Activated CD4-positive, alpha-beta T cell treated with anti-CD3 and anti-CD28 coated beads for 36 hours (primary cell): ENCODE measurements around the gene GRIK1. TPM values are rescaled to one million over a fixed set of nuclear protein-coding genes. Genes with fewer than 3 reads are reported as not detected.

Experiments used
- ATAC-seq: fragments of 200-7000 bp; cut with Tn5 transposase; one replicate; pipeline ENCODE4 v1.10.0; 2021; ENCODE audit warnings: mild to moderate bottlenecking, moderate library complexity
- CTCF ChIA-PET: fragments of 350-600 bp; sonication (Branson Sonifier 250); formaldehyde crosslinking; loops from one replicate; lab custom pipeline; 2021; ENCODE audit warnings: antibody characterized with exemption; lab: Charles Lee
- POLR2A ChIA-PET: fragments of 350-600 bp; sonication (Branson Sonifier 250); formaldehyde crosslinking; loops from one replicate; lab custom pipeline; 2021; ENCODE audit warnings: antibody characterized with exemption, inconsistent platforms; lab: Charles Lee
- DNase-seq: peaks from one replicate; pipeline ENCODE4 v3.0.0-alpha.2; 2020
- H3K27ac Mint-ChIP-seq: one replicate; pipeline ENCODE4 v1.8.0; 2021; ENCODE audit warnings: mixed read lengths
- H3K27me3 Mint-ChIP-seq: one replicate; pipeline ENCODE4 v1.8.0; 2021; ENCODE audit warnings: mixed read lengths
- H3K36me3 Mint-ChIP-seq: one replicate; pipeline ENCODE4 v1.8.0; 2021; ENCODE audit warnings: low read depth, mixed read lengths
- H3K4me1 Mint-ChIP-seq: one replicate; pipeline ENCODE4 v1.8.0; 2021; ENCODE audit warnings: mixed read lengths
- H3K4me3 Mint-ChIP-seq: one replicate; pipeline ENCODE4 v1.8.0; 2021; ENCODE audit warnings: mild to moderate bottlenecking, moderate library complexity, mixed read lengths
- H3K9me3 Mint-ChIP-seq: one replicate; pipeline ENCODE4 v1.8.0; 2021; ENCODE audit warnings: low read depth, mixed read lengths
- intact Hi-C, 2 experiments: fragments of 100-400 bp; cut with DNase I in 1 of 2; cut with micrococcal nuclease in 1 of 2; formaldehyde crosslinking; loops; one replicate each; pipeline versions ENCODE4 v1.14.2 to v1.15.1; 2022 to 2024; cut with DNase I, micrococcal nuclease
- total RNA-seq, 2 experiments: library from RNA; stranded (reverse); gene quantifications; one replicate each; pipeline ENCODE4 v1.2.3, GENCODE V29; 2021

GRIK1 gene
- total RNA-seq, 2 experiments from 2014 or later: not detected

DNA sequence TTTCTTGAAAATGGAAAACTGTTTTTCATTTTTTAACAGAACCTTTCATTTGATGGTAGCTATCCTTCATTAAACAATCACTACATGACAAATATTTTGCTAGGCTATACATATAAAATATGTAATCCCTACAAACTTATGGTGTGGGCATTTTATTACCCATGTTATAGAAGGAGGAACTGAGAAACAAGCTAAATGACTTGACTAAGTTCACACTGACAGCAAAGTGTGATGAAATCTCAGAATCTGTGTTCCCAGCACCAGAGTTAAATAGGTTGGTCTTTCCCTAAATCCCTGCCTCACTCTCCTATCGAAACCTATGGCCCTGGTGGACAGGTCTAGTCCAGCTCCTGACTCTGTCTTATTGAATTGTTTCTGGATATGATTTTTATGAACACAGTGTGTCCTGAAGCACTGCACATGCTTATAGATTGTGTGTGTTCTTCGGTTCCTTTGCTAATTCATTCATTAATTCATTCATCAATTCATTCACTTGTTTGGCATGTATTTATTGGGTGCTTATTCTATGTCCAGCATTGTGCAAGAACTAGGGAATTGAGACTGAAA lies 301.0 kb downstream of the GRIK1 start:
- DNase-seq (no peak), ATAC-seq (no peak)
- ChIA-PET POLR2A (no interaction called here), CTCF (interaction anchor here (0.6 kb wide), 1 partner anchor 530 kb away, joined by 3 read pairs; no protein-coding TSS in a partner anchor)
- peaks cover 4% of the 10 kb centered on the region for H3K4me1 Mint-ChIP-seq
- no peak overlapping the region for H3K4me3 Mint-ChIP-seq
- intact Hi-C loops: no loop called here
- no peaks in the 10 kb centered on the region for H3K27me3 Mint-ChIP-seq
- H3K36me3 Mint-ChIP-seq: no peaks in the 10 kb centered on the region
- no peak overlapping the region for H3K27ac Mint-ChIP-seq
- no peaks in the 10 kb centered on the region for H3K9me3 Mint-ChIP-seq

DNA sequence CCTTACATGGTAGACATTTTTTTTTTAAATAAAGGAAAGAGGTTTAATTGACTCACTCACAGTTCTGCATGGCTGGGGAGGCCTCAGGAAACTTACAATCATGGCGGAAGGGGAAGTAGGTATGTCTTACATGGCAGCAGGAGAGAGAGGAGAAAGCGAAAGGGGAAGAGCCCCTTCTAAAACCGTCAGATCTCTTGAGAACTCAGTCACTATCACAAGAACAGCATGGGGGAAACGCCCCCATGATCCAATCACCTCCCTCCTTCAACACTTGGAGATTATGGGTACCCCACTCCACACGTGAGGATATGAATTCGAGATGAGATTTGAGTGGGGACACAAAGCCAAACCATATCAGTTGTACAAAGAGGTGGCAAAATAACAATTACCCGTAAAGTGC lies 301.7 kb downstream of the GRIK1 start:
- ATAC-seq: no peak
- Mint-ChIP-seq H3K27me3 (no peaks in the 10 kb centered on the region), H3K36me3 (no peaks in the 10 kb centered on the region), H3K9me3 (no peaks in the 10 kb centered on the region), H3K27ac (no peak overlapping the region), H3K4me3 (no peak overlapping the region), H3K4me1 (peaks cover 4% of the 10 kb centered on the region)
- intact Hi-C loops: no loop called here
- DNase-seq: no peak
- CTCF ChIA-PET: no interaction called here
- POLR2A ChIA-PET: no interaction called here

DNA sequence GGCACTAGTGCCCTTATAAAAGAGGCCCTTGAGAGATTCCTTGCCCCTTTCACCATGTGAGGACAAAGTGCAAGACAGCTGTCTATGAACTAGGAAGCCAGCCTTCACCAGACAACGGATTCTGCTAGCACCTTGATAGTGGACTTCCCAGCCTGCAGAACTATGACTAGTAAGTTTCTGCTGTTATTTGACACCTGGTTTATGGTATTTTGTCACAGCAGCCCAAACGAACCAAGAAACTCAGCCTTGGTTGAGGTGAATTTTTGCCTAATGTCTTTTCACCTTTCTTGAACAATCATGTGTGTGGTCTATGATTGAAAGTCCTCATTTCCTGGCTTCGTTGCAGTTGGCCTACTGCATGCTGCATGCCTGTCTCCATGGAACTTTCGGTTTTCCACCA lies 302.2 kb downstream of the GRIK1 start:
- H3K27me3 Mint-ChIP-seq: no peaks in the 10 kb centered on the region
- ATAC-seq: no peak
- DNase-seq: no peak
- ChIA-PET CTCF (no interaction called here), POLR2A (no interaction called here)
- no peaks in the 10 kb centered on the region for H3K36me3 Mint-ChIP-seq
- no peak overlapping the region for H3K27ac Mint-ChIP-seq
- intact Hi-C loops: no loop called here
- no peak overlapping the region for H3K4me3 Mint-ChIP-seq
- H3K9me3 Mint-ChIP-seq: no peaks in the 10 kb centered on the region
- peaks cover 4% of the 10 kb centered on the region for H3K4me1 Mint-ChIP-seq

DNA sequence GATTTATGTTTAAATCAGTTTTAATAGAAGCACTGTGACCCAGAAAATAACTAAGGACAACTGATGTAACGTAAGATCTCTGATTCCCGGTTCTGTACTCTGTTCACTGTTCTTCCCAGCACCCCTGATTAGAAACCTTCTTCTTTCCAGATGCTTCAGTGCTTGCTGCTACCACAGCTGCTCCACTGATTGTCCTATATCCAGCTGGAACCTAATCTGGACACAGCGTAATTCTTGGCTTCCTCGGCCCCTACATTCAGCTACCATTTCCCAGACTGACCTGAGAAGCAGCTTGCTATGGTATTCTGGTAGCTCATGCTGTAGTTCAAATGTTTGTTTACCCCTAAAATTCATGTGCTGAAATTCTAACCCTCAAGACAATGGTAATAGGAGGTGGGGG lies 302.7 kb downstream of the GRIK1 start:
- ChIA-PET CTCF (interaction anchor here (0.9 kb wide), 1 partner anchor 224 kb away, joined by 3 read pairs; no protein-coding TSS in a partner anchor), POLR2A (no interaction called here)
- Mint-ChIP-seq H3K4me1 (peaks cover 4% of the 10 kb centered on the region), H3K27me3 (no peaks in the 10 kb centered on the region), H3K27ac (no peak overlapping the region), H3K36me3 (no peaks in the 10 kb centered on the region), H3K9me3 (no peaks in the 10 kb centered on the region), H3K4me3 (no peak overlapping the region)
- DNase-seq (no peak), ATAC-seq (no peak)
- intact Hi-C loops: no loop called here

DNA sequence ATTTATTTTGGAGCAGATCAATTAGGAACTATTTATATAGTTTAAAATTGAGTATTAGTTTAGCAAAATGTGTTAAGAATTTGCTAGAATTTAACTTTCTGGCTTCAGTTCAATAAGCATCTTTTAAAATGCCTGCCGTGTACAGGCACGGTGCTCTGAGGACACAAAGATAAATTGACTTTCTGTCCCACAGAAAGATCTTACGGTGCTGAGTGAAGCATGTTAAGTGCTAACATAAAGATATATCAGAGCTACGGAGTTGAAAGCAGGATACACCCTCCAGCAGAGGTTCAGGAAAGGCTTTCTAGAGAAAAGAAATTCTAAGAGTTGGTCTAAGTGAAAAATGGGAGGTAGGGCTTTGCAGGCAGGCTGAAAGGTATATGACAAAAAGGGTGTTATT lies 305.4 kb downstream of the GRIK1 start:
- Mint-ChIP-seq H3K36me3 (no peaks in the 10 kb centered on the region), H3K4me1 (no peaks in the 10 kb centered on the region), H3K27ac (no peak overlapping the region), H3K27me3 (no peaks in the 10 kb centered on the region), H3K4me3 (no peak overlapping the region), H3K9me3 (no peaks in the 10 kb centered on the region)
- POLR2A ChIA-PET: no interaction called here
- CTCF ChIA-PET: interaction anchor here (0.7 to 1.9 kb wide), 2 partner anchors 12 to 158 kb away, joined by 3 to 4 read pairs; no protein-coding TSS in a partner anchor
- intact Hi-C loops: no loop called here
- ATAC-seq (no peak), DNase-seq (no peak)

DNA sequence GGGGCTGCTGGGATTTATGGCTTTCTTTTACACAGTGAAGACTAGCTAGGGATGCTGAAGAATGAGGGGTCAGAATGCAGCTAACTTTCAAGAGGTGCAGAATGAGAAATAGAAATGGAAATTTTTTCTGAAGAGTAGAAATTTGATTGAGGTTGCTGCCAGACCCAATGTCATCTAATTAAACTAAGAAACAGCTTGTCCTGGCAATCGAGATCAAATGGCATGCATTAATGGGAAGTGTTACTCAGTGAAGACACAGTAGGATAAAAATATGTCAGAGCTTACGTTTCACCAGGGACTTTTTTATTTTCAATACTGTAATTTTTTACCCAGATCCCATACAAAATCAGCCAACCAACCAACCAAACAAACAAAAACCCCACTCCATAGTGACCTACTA lies 306.0 kb downstream of the GRIK1 start:
- ChIA-PET POLR2A (no interaction called here), CTCF (no interaction called here)
- intact Hi-C loops: no loop called here
- no peak overlapping the region for H3K4me3 Mint-ChIP-seq
- H3K4me1 Mint-ChIP-seq: no peaks in the 10 kb centered on the region
- H3K36me3 Mint-ChIP-seq: no peaks in the 10 kb centered on the region
- ATAC-seq: no peak
- no peaks in the 10 kb centered on the region for H3K9me3 Mint-ChIP-seq
- no peaks in the 10 kb centered on the region for H3K27me3 Mint-ChIP-seq
- no peak for DNase-seq
- no peak overlapping the region for H3K27ac Mint-ChIP-seq

DNA sequence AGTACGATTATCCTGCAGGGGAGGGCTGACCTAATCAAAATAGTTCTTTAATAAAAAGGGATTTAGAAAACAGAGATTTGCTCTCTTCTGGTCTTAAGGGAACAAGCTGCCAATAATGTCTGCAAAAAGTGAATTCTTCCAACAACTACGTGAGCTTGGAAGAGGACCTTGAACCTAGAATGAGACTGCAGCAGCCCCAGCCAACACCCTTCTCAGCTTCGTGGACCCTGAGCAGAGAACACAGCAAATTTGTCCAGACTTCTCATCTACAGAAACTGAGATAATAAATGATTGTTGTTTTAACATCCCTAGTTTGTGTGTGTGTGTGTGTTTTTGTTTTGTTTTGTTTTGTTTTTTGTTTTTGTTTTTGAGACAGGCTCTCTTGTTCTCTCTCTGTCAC lies 309.4 kb downstream of the GRIK1 start:
- POLR2A ChIA-PET: no interaction called here

DNA sequence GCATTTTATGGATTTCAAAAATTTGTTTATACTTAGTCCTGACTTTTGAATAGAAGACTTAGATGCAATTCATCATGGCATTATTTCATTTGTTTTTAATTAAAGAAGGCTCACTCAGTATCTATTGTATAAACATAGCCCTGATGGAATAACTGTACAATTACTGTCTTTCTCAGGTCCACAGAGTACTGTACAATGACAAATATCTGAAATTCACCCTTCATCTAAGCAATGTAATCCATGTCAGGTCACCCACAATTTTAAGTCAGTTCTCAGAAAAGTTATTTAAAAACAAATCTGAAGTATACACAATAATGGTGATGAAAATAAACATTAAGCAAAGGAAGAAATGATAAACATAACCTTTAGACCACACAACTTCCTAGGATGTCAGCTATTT lies 311.9 kb downstream of the GRIK1 start:
- H3K27me3 Mint-ChIP-seq: no peaks in the 10 kb centered on the region
- ATAC-seq (no peak), DNase-seq (no peak)
- POLR2A ChIA-PET: no interaction called here
- H3K4me1 Mint-ChIP-seq: no peaks in the 10 kb centered on the region
- CTCF ChIA-PET: no interaction called here
- intact Hi-C loops: loop anchor here in 1 of 2 experiments (10.0 kb wide), 1 partner anchor 63 kb away; no protein-coding TSS in a partner anchor
- no peak overlapping the region for H3K27ac Mint-ChIP-seq
- no peaks in the 10 kb centered on the region for H3K36me3 Mint-ChIP-seq
- no peaks in the 10 kb centered on the region for H3K9me3 Mint-ChIP-seq
- no peak overlapping the region for H3K4me3 Mint-ChIP-seq

More for the DNA sequence above, 309.4 kb downstream of the GRIK1 start:
- Mint-ChIP-seq H3K36me3 (no peaks in the 10 kb centered on the region), H3K4me3 (no peak overlapping the region), H3K4me1 (no peaks in the 10 kb centered on the region), H3K27me3 (no peaks in the 10 kb centered on the region), H3K9me3 (no peaks in the 10 kb centered on the region), H3K27ac (no peak overlapping the region)
- DNase-seq (no peak), ATAC-seq (no peak)
- intact Hi-C loops: no loop called here
- CTCF ChIA-PET: no interaction called here

DNA sequence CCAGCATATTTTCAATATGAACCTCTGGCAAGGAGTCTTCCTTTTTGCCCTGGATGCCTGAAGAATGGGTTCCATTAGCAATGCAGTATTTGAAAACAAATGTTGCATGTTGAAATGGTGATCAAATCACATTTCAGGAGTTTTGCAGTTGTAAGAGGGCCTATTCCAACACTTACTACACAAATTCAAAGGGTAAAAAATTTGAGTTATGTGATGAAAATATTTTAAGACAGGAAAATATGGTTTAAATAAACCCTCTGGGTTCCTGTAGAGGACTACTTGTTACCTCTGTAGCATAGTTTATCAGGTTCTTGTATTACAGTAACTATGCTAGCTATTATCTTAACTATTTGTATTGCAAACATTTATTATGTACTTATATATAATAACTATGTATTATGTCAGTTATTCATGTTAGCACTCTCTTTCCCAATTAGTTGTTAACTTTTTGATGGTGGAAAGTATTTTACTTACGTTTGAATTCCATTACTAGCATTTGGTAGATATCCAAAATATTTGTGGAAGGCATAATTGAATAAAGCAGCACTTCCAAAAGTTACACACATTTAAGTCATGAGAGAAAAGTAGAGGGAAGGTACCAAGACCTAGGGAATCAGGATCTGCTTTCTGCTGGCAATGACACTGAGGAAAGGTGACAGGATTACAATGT lies 312.9 kb downstream of the GRIK1 start:
- ChIA-PET POLR2A (no interaction called here), CTCF (no interaction called here)
- no peak for DNase-seq
- Mint-ChIP-seq H3K36me3 (no peaks in the 10 kb centered on the region), H3K27me3 (no peaks in the 10 kb centered on the region), H3K4me1 (no peaks in the 10 kb centered on the region), H3K4me3 (no peak overlapping the region), H3K27ac (no peak overlapping the region), H3K9me3 (no peaks in the 10 kb centered on the region)
- intact Hi-C loops: loop anchor here in 1 of 2 experiments (10.0 kb wide), 1 partner anchor 62 kb away; no protein-coding TSS in a partner anchor
- ATAC-seq: no peak

DNA sequence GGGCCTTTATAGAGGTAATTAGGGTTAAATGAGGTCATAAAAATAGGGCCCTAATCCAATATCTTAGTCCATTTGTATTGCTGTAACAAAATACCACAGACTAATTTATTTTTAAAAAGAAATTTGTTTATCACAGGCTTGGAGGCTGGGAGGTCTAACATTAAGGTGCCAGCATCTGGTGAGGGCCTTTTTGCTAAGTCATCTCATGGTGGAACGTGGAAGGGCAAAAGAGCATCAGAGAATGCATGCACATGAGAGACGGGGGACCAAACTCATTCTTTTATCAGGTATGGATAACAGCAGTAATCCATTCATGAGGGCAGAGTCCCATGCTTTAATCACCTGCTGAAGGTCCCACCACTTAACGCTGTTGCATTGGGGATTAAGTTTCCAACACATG lies 313.8 kb downstream of the GRIK1 start:
- intact Hi-C loops: loop anchor here in 1 of 2 experiments (10.0 kb wide), 1 partner anchor 61 kb away; no protein-coding TSS in a partner anchor
- ATAC-seq (no peak), DNase-seq (no peak)
- no peak overlapping the region for H3K27ac Mint-ChIP-seq
- H3K9me3 Mint-ChIP-seq: no peaks in the 10 kb centered on the region
- no peak overlapping the region for H3K4me3 Mint-ChIP-seq
- H3K4me1 Mint-ChIP-seq: no peaks in the 10 kb centered on the region
- ChIA-PET POLR2A (no interaction called here), CTCF (no interaction called here)
- no peaks in the 10 kb centered on the region for H3K27me3 Mint-ChIP-seq
- no peaks in the 10 kb centered on the region for H3K36me3 Mint-ChIP-seq

DNA sequence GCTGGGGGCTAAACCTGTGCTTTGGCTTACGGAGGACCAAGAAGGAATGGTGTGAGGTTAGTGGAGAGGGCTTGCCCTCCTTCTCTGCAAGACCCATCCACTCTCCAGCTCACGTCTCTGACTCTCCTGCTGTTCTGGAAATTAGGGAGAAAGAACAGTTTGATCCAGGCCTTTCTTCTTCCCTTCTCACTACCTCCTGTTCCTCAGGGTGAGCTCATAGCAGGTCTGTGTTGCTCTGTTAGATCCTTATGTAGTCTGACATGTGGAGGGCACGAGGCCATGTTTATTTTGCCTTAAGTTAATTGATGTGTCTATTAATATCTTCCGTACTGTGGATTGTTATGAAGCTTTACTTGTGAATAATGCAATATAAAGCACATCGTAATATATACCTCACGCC lies 315.0 kb downstream of the GRIK1 start:
- no peak for ATAC-seq
- Mint-ChIP-seq H3K9me3 (no peaks in the 10 kb centered on the region), H3K4me3 (no peak overlapping the region), H3K27me3 (no peaks in the 10 kb centered on the region), H3K36me3 (no peaks in the 10 kb centered on the region), H3K4me1 (no peaks in the 10 kb centered on the region), H3K27ac (no peak overlapping the region)
- no peak for DNase-seq
- CTCF ChIA-PET: no interaction called here
- POLR2A ChIA-PET: no interaction called here
- intact Hi-C loops: loop anchor here in 1 of 2 experiments (10.0 kb wide), 1 partner anchor 60 kb away; no protein-coding TSS in a partner anchor

DNA sequence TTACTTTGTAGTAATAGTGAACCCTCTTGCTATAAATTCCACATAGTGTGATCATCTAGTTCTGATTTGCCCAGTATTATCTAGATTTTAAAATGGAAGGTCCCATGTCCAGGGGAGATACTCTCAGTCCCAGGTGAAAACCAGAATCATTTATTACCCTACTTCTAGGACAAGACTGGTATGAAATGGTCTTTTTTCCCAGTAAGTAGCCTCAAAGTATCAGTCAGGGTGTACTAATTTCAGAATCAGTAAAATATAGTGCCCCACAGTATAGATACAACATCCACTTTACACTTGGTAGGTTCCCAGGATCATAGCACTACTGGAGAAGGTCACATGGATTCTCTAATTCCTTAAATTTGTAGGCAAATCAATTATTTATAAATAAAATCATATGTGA lies 318.3 kb downstream of the GRIK1 start:
- Mint-ChIP-seq H3K9me3 (no peaks in the 10 kb centered on the region), H3K36me3 (no peaks in the 10 kb centered on the region), H3K4me3 (no peak overlapping the region), H3K27ac (no peak overlapping the region), H3K27me3 (no peaks in the 10 kb centered on the region), H3K4me1 (no peaks in the 10 kb centered on the region)
- DNase-seq: no peak
- ATAC-seq: no peak
- ChIA-PET POLR2A (no interaction called here), CTCF (no interaction called here)
- intact Hi-C loops: loop anchor here in 1 of 2 experiments (10.0 kb wide), 1 partner anchor 57 kb away; no protein-coding TSS in a partner anchor
